Spleen (tissue), 11 donors: Measurements from ENCODE around the gene NLK. TPM values are rescaled to one million over a fixed set of nuclear protein-coding genes. Genes with fewer than 3 reads are reported as not detected.
"Not testable (repeated sequence)": the region's sequence is repeated elsewhere in the genome, so short reads cannot be mapped to it uniquely, and the experiment has no call there.

ENCODE experiments used
- DNase-seq: peaks from one replicate; pipeline ENCODE4 v3.0.0-alpha.2; 2020
- H3K27ac ChIP-seq, 8 donors: fragments of 200-600 bp; sonication (generic) in 7 of 8; 1 replicate in 4 of 8; 2 replicates in 4 of 8; pipeline versions ENCODE4 v1.5.0 to v1.8.0; 2016 to 2021; ENCODE audit warnings: inconsistent platforms in 4 of 8, mild to moderate bottlenecking in 4 of 8, moderate library complexity in 1 of 8
- H3K27me3 ChIP-seq, 7 donors: fragments of 200-600 bp; sonication (generic) in 6 of 7; replicated peaks in 1 of 7; 1 replicate in 4 of 7; 2 replicates in 3 of 7; pipeline versions ENCODE4 v1.5.0 to v1.8.0; 2016 to 2021; ENCODE audit warnings: inconsistent platforms in 3 of 7, mild to moderate bottlenecking in 1 of 7
- H3K36me3 ChIP-seq, 6 donors: fragments of 200-600 bp; sonication (generic) in 5 of 6; 1 replicate in 4 of 6; 2 replicates in 2 of 6; pipeline versions ENCODE4 v1.5.0 to v1.8.0; 2016 to 2021; ENCODE audit warnings: inconsistent platforms in 2 of 6
- H3K4me1 ChIP-seq, 6 donors: fragments of 200-600 bp; sonication (generic) in 5 of 6; 1 replicate in 3 of 6; 2 replicates in 3 of 6; pipeline versions ENCODE4 v1.5.0 to v1.8.0; 2016 to 2021; ENCODE audit warnings: inconsistent platforms in 3 of 6
- H3K4me3 ChIP-seq, 8 donors: fragments of 200-600 bp; sonication (generic) in 7 of 8; 1 replicate in 4 of 8; 2 replicates in 4 of 8; pipeline versions ENCODE4 v1.5.0 to v1.8.0; 2016 to 2021; ENCODE audit warnings: inconsistent platforms in 4 of 8, mild to moderate bottlenecking in 4 of 8, moderate library complexity in 2 of 8
- H3K9me3 ChIP-seq, 8 donors: fragments of 200-600 bp; sonication (generic) in 7 of 8; 1 replicate in 4 of 8; 2 replicates in 4 of 8; pipeline versions ENCODE4 v1.5.0 to v1.8.0; 2016 to 2021; ENCODE audit warnings: inconsistent platforms in 4 of 8
- CTCF ChIP-seq, 11 experiments: fragments of 200-600 bp in 7 of 11; fragments of 450-650 bp in 4 of 11; sonication (generic) in 4 of 11; IDR thresholded peaks in 8 of 11; conservative IDR thresholded peaks in 3 of 11; 1 replicate in 7 of 11; 2 replicates in 4 of 11; pipeline versions ENCODE4 v1.4.0 to v1.8.0; 2016 to 2021; ENCODE audit warnings: antibody characterized with exemption in 11 of 11, inconsistent platforms in 4 of 11, mild to moderate bottlenecking in 1 of 11
- POLR2A ChIP-seq, 3 donors: fragments of 450-650 bp; IDR thresholded peaks; one replicate each; pipeline ENCODE4 v1.5.1; 2017; ENCODE audit warnings: antibody characterized with exemption in 3 of 3, mild to moderate bottlenecking in 1 of 3
- POLR2AphosphoS5 ChIP-seq, 3 donors: sonication (generic); formaldehyde crosslinking; IDR thresholded peaks; one replicate each; pipeline ENCODE4 v1.5.1; 2017; ENCODE audit warnings: antibody characterized with exemption in 3 of 3
- WGBS, 5 donors: extraction: QIAGEN DNeasy Blood & Tissue Kit in 3 of 5; methylation state at CpG; one replicate each; pipeline versions ENCODE4 v1.1.5 to v1.1.7; 2013 to 2018; 5-methylcytosine and 5-hydroxymethylcytosine counted together
- intact Hi-C: fragments of 100-400 bp; cut with DNase I; formaldehyde crosslinking; loops from one replicate; pipeline ENCODE4 v1.15.0; 2023; ENCODE audit warnings: low total_unique reads
- polyA plus RNA-seq, 3 donors: library from polyadenylated mRNA; stranded (reverse); fragments of 200-250 nt; gene quantifications; one replicate each; pipeline ENCODE4 v1.2.1, GENCODE V29; 2013
- total RNA-seq, 7 donors: library from RNA; depleted of rRNA in 3 of 7; stranded (reverse); fragments of >200 nt in 3 of 7; fragmentation: NEBNext Ultra II Directional in 4 of 7; extraction: Animal tissue kit (Norgen Biotek cat#: 25700) in 4 of 7; gene quantifications; one replicate each; pipeline versions ENCODE4 v1.1.0 to v1.2.1, GENCODE V29; 2016 to 2021
- donor health status: healthy with polysubstance abuse.
- donor health status: DM: no; HTN: no; CAD: no; lungs with moderate emphysema.
- donor health status: DM: no; HTN: no; CAD: no.
- donor health status: Bipolar disorder and iron deficiency.
- donor health status: healthy.
- donor health status: DM: no; HTN: no; CAD: no.
- donor health status: DM: yes; HTN: yes; CAD: no.

The NLK gene
- total and polyA plus RNA-seq, 10 donors: 12.6 to 49.4 (median 34.3) TPM

DNA sequence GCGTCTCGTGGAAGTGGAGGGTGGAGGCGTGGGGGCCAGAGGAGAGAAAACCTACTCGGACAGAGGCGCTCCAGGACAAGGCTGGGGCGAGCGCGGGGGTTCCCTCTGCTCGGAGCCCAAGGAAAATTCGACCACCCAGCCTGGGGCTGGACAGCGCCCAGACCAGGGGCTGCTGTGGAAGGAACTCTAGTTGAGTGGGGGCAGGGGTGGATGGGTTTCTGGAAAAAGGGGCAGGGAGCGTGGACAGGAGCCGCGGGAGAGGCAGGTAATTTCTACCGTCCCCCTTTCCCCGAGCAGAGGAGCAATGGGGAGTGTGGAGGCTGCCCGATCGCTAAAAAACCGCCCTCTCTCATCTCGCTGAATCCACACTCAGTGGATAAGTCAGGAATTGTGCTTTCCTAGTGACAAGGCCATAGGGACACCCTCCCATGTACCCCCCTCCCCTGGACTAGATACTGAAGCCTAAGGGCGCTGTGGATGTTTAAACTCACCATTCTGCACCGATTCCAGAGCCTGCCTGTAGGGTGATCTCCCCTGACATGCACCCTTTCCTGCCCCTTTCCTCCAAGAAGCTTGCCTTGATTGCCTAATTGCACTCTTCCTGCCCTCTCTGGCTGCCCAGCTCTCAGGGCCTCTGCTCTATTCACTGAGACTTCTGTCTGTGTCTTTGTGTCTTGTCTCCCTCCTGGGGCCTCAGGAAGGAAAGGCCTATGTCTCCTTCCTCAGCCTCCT is 185.8 kb downstream of the NLK start:
- no peak for TF ChIP-seq POLR2A (IDR thresholded peaks at IDR 0.05)
- no peak for TF ChIP-seq POLR2AphosphoS5 (IDR thresholded peaks at IDR 0.05)
- intact Hi-C loops: no loop called here
- WGBS, 5 donors: 15 to 24% (median 16%) methylated on average over 22 of the region's 22 CpGs
- H3K9me3 ChIP-seq: no peaks in the 10 kb centered on the region
- peaks cover 4 to 66% (median 28%) of the 10 kb centered on the region in 7 donors for H3K27me3 ChIP-seq
- peak overlapping the region in 7 of 8 donors; percentile 8 to 64 (median 37) for H3K4me3 ChIP-seq
- H3K36me3 ChIP-seq: no peaks in the 10 kb centered on the region
- H3K27ac ChIP-seq: no peak overlapping the region
- peak; percentile 28 for DNase-seq
- H3K4me1 ChIP-seq: peaks cover 8 to 23% (median 14%) of the 10 kb centered on the region in 6 donors

DNA sequence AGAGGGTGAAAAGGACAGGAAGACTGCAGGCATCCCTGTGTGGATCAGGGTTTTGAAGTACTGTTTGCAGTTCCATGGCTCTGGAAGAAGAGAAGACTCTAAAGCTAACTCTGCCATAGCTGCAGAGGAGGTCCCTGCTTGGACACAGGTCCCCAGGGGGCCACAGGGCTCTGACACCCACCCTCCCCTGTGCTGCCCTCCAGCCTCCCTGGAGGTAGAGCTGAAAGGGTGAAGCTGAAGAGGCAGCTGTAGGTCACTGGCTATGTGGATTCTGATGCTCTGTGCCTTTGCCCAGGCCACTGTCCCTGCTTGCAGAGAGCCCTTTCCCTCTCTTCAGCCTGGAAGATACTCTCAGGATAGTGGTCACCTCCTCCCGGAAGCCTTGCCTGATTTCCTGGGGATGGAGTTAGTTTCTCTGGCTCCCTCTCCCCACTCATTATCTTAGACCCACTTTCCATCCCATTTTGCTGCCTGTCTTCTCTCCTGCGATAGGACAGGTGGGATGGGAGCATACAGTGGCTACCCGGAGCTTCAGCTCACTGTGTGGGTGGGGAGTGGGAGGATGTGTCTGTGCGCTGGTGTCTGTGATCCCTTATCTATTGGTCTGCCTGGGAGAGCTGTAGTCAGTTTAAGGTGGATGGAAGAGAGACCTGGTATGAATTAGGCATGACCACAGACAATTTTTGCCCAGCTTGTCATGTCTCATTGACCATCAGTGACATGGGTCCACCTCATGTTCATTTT is 186.7 kb downstream of the NLK start:
- Histone ChIP-seq H3K9me3 (no peaks in the 10 kb centered on the region), H3K36me3 (no peaks in the 10 kb centered on the region), H3K27ac (no peak overlapping the region), H3K4me3 (no peak overlapping the region), H3K4me1 (peaks cover 8 to 23% (median 14%) of the 10 kb centered on the region in 6 donors), H3K27me3 (peaks cover 4 to 73% (median 28%) of the 10 kb centered on the region in 7 donors)
- intact Hi-C loops: no loop called here
- 79 to 93% (median 87%) methylated on average over 4 of the region's 4 CpGs for WGBS, 5 donors
- TF ChIP-seq CTCF (IDR thresholded peaks at IDR 0.05 in 8 of 11, conservative IDR thresholded peaks at IDR 0.05 in 3 of 11) (no peak), POLR2A (IDR thresholded peaks at IDR 0.05) (no peak), POLR2AphosphoS5 (IDR thresholded peaks at IDR 0.05) (no peak)
- peak; percentile 59 for DNase-seq

GRCh38 chr17:28230011-28230410 is 187.5 kb downstream of the NLK start:
- Histone ChIP-seq H3K27ac (no peak overlapping the region), H3K27me3 (peaks cover 4 to 73% (median 28%) of the 10 kb centered on the region in 7 donors), H3K9me3 (no peaks in the 10 kb centered on the region), H3K4me1 (peaks cover 8 to 23% (median 14%) of the 10 kb centered on the region in 6 donors), H3K36me3 (no peaks in the 10 kb centered on the region), H3K4me3 (no peak overlapping the region)
- intact Hi-C loops: no loop called here
- 50 to 85% (median 55%) methylated on average over 4 to 7 of the region's 7 CpGs for WGBS, 5 donors
- DNase-seq: peak; percentile 37
- TF ChIP-seq CTCF (IDR thresholded peaks at IDR 0.05 in 8 of 11, conservative IDR thresholded peaks at IDR 0.05 in 3 of 11): no peak
- TF ChIP-seq POLR2A (IDR thresholded peaks at IDR 0.05): no peak
- no peak for TF ChIP-seq POLR2AphosphoS5 (IDR thresholded peaks at IDR 0.05)

DNA sequence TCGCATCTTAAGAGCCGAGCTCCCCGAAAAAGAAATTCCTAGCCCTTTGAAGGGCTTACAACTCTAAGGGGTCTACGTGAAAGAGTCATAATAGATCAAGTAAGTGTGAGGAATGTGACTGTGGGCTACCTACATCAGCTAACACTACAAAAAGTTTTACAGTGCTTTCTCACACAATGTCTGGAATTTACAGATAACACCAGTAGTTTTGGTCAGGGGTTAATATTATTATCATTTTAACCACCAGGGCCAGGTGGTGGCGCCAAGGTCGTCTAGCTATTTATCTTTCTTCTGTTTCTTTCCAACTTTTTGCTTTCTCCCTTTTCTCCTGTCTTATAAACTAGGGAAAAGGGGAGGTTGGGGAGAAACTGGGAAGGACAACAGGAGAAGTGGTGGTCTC is 188.1 kb downstream of the NLK start:
- peaks cover 8 to 23% (median 14%) of the 10 kb centered on the region in 6 donors for H3K4me1 ChIP-seq
- DNase-seq, H3K27ac ChIP-seq, intact Hi-C loops, H3K4me3 ChIP-seq, H3K9me3 ChIP-seq, H3K36me3 ChIP-seq: not testable (repeated sequence)
- 35 to 49% (median 45%) methylated on average over 6 of the region's 6 CpGs for WGBS, 5 donors
- peaks cover 4 to 69% (median 28%) of the 10 kb centered on the region in 7 donors for H3K27me3 ChIP-seq

DNA sequence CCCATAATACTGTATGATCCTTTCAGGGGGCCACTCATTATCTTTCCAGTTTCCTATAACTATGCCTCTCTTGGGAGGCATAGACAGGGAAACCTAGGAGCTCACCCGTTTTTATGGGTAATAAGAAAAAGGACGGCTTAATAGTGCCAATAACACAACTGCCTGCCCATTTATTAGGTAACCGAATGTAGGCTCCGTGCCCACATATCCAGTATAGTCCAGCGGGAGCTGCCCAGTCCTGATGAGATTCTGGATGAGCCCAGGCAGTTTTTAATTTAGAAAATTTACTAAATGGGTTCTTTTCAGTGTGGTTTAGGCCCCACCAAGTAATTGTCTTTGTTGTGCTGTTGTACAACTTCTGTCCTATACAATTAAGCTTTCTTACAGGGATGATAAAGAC is 189.1 kb downstream of the NLK start:
- H3K36me3 ChIP-seq, H3K9me3 ChIP-seq, H3K4me3 ChIP-seq, intact Hi-C loops, H3K27ac ChIP-seq: not testable (repeated sequence)
- 84 to 93% (median 89%) methylated on average over 5 of the region's 5 CpGs for WGBS, 5 donors
- H3K4me1 ChIP-seq: peaks cover 8 to 23% (median 14%) of the 10 kb centered on the region in 6 donors
- peak; percentile 27 for DNase-seq
- peaks cover 4 to 61% (median 25%) of the 10 kb centered on the region in 7 donors for H3K27me3 ChIP-seq
